ENCODE measurements around the gene RALA. TPM values are rescaled to one million over a fixed set of nuclear protein-coding genes. Genes with fewer than 3 reads are reported as not detected.

RALA gene
- 10 to 100 TPM; 59.3 to 65.9 (median 65.1) TPM for polyA plus RNA-seq (ENCODE audit: insufficient read length in 3 of 3)
- long read RNA-seq, donor 1, transcript RALA-201 (5 exons, 2,880 nt), result major isoform, 33 of 61 reads
- long read RNA-seq, donor 1, partial matches to known transcripts, result 28 of 61 reads
- long read RNA-seq, donor 1, other reads (novel, unspliced or antisense), result 0 of 61 reads
- long read RNA-seq, donor 2, transcript RALA-201 (5 exons, 2,880 nt), result major isoform, 33 of 93 reads
- long read RNA-seq, donor 2, partial matches to known transcripts, result 60 of 93 reads
- long read RNA-seq, donor 2, other reads (novel, unspliced or antisense), result 0 of 93 reads
- long read RNA-seq, donor 3, transcript RALA-201 (5 exons, 2,880 nt), result major isoform, 36 of 128 reads
- long read RNA-seq, donor 3, partial matches to known transcripts, result 92 of 128 reads
- long read RNA-seq, donor 3, other reads (novel, unspliced or antisense), result 0 of 128 reads
- long read RNA-seq, donor 4, transcript RALA-201 (5 exons, 2,880 nt), result major isoform, 37 of 102 reads
- long read RNA-seq, donor 4, partial matches to known transcripts, result 65 of 102 reads
- long read RNA-seq, donor 4, other reads (novel, unspliced or antisense), result 0 of 102 reads
- long read RNA-seq, donor 5, transcript RALA-201 (5 exons, 2,880 nt), result major isoform, 11 of 12 reads
- long read RNA-seq, donor 5, partial matches to known transcripts, result 0 of 12 reads
- long read RNA-seq, donor 5, other reads (novel, unspliced or antisense), result 0 of 12 reads
- long read RNA-seq, donor 6, transcript RALA-201 (5 exons, 2,880 nt), result major isoform, 39 of 87 reads
- long read RNA-seq, donor 6, partial matches to known transcripts, result 46 of 87 reads
- long read RNA-seq, donor 6, other reads (novel, unspliced or antisense), result 0 of 87 reads
- long read RNA-seq, donor 7, transcript RALA-201 (5 exons, 2,880 nt), result major isoform, 25 of 62 reads
- long read RNA-seq, donor 7, partial matches to known transcripts, result 36 of 62 reads
- long read RNA-seq, donor 7, other reads (novel, unspliced or antisense), result 0 of 62 reads
- long read RNA-seq, donor 8, transcript RALA-201 (5 exons, 2,880 nt), result major isoform, 24 of 50 reads
- long read RNA-seq, donor 8, partial matches to known transcripts, result 25 of 50 reads
- long read RNA-seq, donor 8, other reads (novel, unspliced or antisense), result 0 of 50 reads
- long read RNA-seq, donor 9, transcript RALA-201 (5 exons, 2,880 nt), result major isoform, 46 of 116 reads
- long read RNA-seq, donor 9, partial matches to known transcripts, result 69 of 116 reads
- long read RNA-seq, donor 9, other reads (novel, unspliced or antisense), result 0 of 116 reads
- long read RNA-seq, donor 10, transcript RALA-201 (5 exons, 2,880 nt), result major isoform, 32 of 79 reads
- long read RNA-seq, donor 10, partial matches to known transcripts, result 47 of 79 reads
- long read RNA-seq, donor 10, other reads (novel, unspliced or antisense), result 0 of 79 reads
- long read RNA-seq, donor 11, transcript RALA-201 (5 exons, 2,880 nt), result major isoform, 17 of 44 reads
- long read RNA-seq, donor 11, partial matches to known transcripts, result 27 of 44 reads
- long read RNA-seq, donor 11, other reads (novel, unspliced or antisense), result 0 of 44 reads
- long read RNA-seq, donor 12, transcript RALA-201 (5 exons, 2,880 nt), result major isoform, 54 of 138 reads
- long read RNA-seq, donor 12, partial matches to known transcripts, result 84 of 138 reads
- long read RNA-seq, donor 12, other reads (novel, unspliced or antisense), result 0 of 138 reads
- long read RNA-seq, donor 13, transcript RALA-201 (5 exons, 2,880 nt), result major isoform, 10 of 35 reads
- long read RNA-seq, donor 13, partial matches to known transcripts, result 24 of 35 reads
- long read RNA-seq, donor 13, other reads (novel, unspliced or antisense), result 0 of 35 reads
- long read RNA-seq, donor 14, transcript RALA-201 (5 exons, 2,880 nt), result major isoform, 45 of 137 reads
- long read RNA-seq, donor 14, partial matches to known transcripts, result 92 of 137 reads
- long read RNA-seq, donor 14, other reads (novel, unspliced or antisense), result 0 of 137 reads
- long read RNA-seq, donor 15, transcript RALA-201 (5 exons, 2,880 nt), result major isoform, 44 of 92 reads
- long read RNA-seq, donor 15, partial matches to known transcripts, result 48 of 92 reads
- long read RNA-seq, donor 15, other reads (novel, unspliced or antisense), result 0 of 92 reads
- long read RNA-seq, donor 16, transcript RALA-201 (5 exons, 2,880 nt), result major isoform, 40 of 101 reads
- long read RNA-seq, donor 16, partial matches to known transcripts, result 61 of 101 reads
- long read RNA-seq, donor 16, other reads (novel, unspliced or antisense), result 0 of 101 reads

DNA sequence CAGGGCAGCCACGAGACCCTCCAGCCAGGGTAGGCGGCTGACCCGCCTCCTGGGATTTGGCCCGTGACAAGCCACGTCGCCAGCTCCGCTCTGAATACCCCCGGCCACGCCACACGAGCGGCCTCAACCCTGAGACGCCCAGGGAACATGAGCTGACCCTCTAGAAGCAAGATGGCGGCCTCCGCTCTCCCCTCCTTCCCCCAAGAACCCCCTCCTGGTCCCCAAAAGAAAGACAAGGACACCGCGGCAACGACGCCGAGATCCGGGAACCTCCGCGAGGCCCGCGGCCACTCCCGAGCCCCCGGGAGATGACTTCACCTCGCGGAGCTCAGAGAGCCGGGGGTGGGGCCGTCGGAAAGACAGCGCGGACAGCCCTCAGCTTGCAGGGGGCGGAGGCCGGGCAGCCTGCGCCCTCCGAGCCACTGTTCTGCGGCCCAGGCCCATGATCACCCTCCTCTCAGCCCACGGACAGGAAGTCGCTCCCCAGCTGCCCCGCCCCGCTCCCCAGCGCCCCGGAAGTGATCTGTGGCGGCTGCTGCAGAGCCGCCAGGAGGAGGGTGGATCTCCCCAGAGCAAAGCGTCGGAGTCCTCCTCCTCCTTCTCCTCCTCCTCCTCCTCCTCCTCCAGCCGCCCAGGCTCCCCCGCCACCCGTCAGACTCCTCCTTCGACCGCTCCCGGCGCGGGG is at the start of gene RALA:
TSS of gene RALA (plus strand) at position 526 of the 685 bp plus-strand sequence. CDS start 63,096 bp downstream, outside the sequence.
- DNase-seq, result peak; percentile 95

GRCh38 chr7:39574673-39575349 is 48.6 kb upstream of the RALA start:
- no peak for DNase-seq

DNA sequence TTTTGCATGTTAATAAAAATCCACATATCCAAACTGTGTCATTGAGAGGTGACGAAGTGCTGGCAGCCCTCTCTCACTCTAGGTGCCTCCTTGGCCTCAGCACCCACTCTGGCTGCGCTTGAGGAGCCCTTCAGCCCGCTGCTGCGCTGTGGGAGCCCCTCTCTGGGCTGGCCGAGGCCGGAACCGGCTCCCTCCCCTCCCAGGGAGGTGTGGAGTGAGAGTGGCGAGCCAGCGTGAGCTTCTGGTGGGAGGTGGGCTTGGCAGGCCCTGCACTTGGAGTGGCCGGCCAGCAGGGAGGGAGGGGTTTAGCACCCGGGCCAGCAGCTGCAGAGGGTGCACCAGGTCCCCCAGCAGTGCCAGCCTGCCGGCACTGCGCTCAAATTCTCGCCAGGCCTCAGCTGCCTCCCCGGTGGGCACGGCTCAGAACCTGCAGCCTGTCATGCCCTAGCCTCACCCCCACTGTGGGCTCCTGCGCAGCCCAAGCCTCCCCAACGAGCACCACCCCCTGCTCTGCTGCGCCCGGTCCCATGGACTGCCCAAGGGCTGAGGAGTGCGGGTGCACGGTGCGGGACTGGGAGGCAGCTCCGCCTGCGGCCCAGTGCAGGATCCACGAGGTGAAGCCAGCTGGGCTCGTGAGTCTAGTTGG is 46.0 kb upstream of the RALA start:
- DNase-seq, result no peak

DNA sequence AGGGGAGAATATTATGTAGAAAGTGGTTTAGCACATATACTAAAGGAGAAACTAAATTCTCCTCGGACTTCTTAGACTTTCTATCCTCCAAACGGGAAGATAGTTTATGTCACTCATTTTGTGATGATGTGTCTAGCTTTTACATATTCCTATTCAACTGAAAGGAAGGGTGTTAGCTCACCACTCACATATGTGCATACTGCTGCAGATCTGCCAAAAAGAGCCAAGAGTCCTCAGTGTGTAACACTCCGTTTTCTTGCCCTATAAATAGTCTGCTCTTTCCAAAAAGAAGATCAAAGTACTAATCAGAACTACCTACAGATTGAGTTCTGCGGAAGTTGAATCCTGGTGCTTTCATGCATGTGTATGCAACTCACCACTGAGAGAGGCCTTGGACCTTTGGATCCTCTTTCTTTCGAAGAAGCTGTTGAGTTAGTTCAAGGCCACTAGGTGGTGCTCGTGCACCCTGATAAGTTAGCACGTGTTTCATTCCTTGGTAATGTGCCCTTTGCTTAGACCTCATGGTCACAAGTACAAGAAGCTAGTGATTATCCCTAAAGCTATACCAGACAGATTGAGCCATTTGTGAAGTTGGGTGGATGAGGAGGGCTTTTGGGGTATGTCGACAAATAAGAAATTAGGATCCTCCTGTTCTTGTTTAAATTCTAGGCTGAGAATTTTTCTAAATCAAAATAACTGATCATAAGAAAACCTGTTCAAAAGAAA is 43.1 kb upstream of the RALA start:
- peak; percentile 92 for DNase-seq

DNA sequence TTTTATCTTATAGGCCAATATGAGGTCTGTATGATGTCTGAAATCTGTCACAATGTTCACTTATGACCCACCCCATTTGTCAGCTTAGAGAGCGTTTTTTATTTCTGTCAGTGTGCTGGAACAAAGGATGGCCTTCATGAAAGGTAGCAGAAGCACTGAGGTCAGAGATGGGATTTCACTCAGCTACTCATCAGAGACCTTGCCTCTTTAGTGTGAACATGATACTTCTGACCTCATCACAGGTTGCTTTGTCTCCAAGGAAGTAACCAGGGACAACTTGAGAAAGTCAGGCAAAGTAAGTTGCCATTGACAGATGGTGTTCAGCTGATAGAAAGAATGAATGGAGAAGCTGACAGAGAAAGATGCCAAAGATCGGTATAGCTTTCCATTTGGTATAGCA is 40.8 kb upstream of the RALA start:
- peak; percentile 26 for DNase-seq

DNA sequence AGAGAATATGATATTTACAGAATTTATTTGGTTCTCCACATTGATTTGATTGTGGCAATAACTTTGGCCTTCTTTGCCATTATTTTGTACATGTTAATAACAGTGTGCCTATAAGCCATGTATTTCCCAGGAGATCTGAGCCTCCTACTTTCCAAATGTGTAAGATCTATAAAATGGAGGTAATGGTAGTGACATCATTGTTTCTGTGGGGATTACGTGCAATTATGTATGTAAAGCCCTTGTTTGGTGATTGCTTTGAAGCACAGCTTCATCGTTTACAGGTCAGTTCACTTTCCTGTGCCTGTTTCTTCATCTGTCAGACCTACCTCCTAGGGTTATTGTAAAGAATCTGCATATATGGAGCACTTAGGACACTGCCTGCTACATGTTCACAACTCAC is 39.8 kb upstream of the RALA start:
- no peak for DNase-seq

DNA sequence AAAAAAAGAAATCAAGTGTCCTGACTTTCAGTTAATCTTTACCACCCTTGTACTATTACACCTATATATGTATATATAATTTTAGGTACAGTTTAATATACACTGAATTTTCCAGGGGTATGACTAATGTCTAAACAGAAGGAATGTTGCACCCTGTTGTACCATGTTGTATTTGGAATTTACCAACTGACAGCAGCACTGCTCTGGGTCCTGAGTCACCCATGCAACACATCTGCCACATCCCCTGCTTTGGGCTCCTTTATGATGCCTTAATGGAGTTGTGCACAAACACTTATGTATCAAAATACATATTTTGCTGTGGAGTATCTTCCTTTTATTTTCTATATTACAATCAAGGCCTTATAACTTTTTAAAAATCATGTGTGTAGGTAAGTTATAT is 36.0 kb upstream of the RALA start:
- no peak for DNase-seq

DNA sequence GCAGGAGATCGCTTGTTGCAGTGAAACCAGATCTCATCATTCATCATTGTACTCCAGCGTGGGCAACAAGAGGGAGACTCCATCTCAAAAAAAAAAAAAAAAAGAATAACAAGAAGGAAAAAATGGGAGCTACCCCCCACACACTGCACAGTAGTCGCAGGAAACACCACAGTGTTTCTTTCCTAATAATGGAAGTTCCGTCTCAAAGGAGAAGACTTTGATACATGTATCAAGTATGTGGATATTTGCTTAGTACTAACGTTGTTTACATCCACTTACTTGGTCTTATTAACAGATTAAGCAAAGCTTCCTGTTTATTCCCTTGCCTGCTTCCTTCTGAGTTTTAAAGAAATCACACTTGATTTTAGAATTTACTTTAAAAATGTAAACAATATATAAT is 35.0 kb upstream of the RALA start:
- no peak for DNase-seq

DNA sequence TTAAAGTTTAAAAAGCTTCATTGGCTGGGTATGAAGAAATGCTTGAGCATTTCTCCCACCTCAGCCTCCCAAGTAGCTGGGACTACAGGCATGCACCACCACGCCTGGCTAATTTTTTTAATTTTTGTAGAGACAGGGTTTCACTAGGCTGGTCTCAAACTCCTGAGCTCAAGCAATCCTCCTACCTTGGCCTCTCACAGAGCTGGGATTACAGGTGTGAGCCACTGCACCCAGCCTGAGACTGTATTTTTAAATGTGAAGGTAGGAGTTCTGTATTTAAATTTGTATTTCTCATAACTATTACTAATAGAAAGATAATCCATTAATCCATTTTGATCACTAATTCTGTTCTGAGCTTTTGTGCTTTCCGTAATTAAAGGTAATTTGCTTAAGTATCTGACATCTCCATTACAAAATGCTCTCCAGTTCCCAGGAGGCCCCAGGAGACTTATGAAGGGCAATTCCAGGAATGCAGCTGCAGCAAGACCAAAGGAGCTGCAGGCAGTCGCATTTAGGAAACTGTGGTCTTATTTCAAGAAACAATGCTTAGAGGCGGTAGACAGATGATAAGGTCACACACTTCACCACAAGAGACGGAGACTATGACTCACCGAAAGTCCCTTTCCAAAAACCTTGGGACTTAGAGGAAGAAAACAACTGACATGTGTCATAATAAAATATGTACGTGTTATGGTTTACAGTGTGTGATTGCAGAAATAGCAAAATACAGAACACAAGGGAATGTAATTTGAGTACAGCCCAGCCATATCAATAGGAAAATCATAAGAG is 33.9 kb upstream of the RALA start:
- no peak for DNase-seq

GRCh38 chr7:39592586-39592985 is 30.8 kb upstream of the RALA start:
- no peak for DNase-seq

DNA sequence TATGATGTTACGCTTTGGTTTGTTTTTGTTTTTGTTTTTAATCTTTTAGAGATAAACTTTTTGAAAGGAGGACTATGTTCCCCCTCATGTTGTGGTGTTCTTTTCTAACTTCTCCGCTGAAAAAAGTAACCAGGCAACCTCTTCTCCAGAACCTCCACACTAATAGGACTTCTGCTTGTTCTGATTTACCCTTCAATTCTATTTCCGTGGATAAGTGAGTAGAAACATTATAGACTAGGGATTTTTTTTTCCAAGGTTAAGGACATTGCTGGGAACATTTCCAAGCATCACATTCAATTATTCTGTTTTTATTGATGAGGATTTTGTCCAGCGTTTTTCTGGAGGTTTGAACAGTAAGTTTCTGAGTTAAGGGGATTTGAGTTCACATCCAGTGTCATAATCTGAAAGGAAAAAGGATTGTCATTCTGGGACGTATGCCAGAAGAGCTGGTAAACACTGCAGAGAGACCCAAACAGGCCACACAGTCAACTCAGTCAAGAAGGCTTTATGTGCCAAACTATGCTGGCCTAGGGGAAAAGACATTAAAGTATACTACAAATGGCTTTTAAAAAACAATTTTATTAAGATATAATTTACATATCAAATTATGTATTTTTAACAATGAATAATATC is 28.3 kb upstream of the RALA start:
- DNase-seq, result no peak

GRCh38 chr7:39602351-39602750 is 21.0 kb upstream of the RALA start:
- no peak for DNase-seq

- no peak for DNase-seq
Measured at GRCh38 chr7:39603924-39604323, 19.4 kb upstream of the RALA start.

DNA sequence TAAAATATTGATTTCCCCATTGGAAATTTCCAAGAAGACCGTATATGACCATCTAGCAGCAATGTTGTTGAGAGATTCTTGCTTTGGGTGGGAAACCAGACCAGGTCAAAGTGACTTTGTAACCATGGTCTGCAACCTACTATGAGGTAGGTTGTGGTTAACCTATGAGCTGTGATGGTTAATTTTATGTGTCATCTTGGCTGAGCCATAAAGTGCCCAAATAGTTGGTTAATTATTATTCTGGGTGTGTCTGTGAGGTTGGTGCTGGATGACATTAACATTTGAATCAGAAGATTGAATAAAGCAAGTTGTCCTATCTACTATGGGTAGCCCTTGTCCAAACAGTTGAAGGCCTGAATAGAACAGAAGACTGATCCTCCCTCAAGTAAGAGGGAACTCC is 18.3 kb upstream of the RALA start:
- no peak for DNase-seq

GRCh38 chr7:39606352-39606751 is 17.0 kb upstream of the RALA start:
- DNase-seq, result no peak

- no peak for DNase-seq
Measured at GRCh38 chr7:39606941-39607340, 16.4 kb upstream of the RALA start.
